Measurements from ENCODE around the gene EPSTI1. TPM values are rescaled to one million over a fixed set of nuclear protein-coding genes. Genes with fewer than 3 reads are reported as not detected.

Gene EPSTI1
- total and polyA plus RNA-seq, 7 donors = 0.82 to 2.6 (median 1.4) TPM

DNA sequence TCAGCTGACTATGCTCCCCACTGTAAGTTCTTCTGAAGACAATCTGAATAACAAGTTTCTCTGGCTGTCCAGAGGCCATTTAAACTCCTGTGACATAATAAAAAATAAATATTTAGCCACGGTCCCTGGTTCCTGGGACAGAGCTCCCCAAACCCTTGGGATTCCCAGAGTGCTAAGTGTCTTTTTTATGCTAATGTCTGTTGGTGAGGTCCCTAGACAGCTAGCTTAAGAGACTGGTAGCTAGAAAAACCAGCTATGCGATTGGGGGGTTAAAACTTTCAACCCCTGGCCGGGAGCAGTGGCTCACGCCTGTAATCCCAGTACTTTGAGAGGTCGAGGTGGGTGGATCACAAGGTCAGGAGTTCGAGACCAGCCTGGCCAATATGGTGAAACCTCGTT, 5.9 kb downstream of the EPSTI1 start:
- no peaks in the 10 kb centered on the region for H3K27me3 ChIP-seq (ENCODE audit: insufficient read depth in 3 of 3, low read length in 2 of 3)
- TF ChIP-seq, protein P1, sequence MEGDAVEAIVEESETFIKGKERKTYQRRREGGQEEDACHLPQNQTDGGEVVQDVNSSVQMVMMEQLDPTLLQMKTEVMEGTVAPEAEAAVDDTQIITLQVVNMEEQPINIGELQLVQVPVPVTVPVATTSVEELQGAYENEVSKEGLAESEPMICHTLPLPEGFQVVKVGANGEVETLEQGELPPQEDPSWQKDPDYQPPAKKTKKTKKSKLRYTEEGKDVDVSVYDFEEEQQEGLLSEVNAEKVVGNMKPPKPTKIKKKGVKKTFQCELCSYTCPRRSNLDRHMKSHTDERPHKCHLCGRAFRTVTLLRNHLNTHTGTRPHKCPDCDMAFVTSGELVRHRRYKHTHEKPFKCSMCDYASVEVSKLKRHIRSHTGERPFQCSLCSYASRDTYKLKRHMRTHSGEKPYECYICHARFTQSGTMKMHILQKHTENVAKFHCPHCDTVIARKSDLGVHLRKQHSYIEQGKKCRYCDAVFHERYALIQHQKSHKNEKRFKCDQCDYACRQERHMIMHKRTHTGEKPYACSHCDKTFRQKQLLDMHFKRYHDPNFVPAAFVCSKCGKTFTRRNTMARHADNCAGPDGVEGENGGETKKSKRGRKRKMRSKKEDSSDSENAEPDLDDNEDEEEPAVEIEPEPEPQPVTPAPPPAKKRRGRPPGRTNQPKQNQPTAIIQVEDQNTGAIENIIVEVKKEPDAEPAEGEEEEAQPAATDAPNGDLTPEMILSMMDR (IDR thresholded peaks at IDR 0.05) = no peak
- H3K4me1 ChIP-seq = no peaks in the 10 kb centered on the region
- H3K9me3 ChIP-seq = no peaks in the 10 kb centered on the region
- DNase-seq (no peak), ATAC-seq (no peak)
- H3K27ac ChIP-seq = no peak overlapping the region
- WGBS, 3 donors = 60 to 66% (median 60%) methylated on average over 7 of the region's 7 CpGs
- intact Hi-C loops (cut with DNase I) = no loop called here
- no peak overlapping the region for H3K4me3 ChIP-seq
- H3K36me3 ChIP-seq (ENCODE audit: insufficient read depth in 1 of 2, low read depth in 1 of 2) = no peaks in the 10 kb centered on the region

DNA sequence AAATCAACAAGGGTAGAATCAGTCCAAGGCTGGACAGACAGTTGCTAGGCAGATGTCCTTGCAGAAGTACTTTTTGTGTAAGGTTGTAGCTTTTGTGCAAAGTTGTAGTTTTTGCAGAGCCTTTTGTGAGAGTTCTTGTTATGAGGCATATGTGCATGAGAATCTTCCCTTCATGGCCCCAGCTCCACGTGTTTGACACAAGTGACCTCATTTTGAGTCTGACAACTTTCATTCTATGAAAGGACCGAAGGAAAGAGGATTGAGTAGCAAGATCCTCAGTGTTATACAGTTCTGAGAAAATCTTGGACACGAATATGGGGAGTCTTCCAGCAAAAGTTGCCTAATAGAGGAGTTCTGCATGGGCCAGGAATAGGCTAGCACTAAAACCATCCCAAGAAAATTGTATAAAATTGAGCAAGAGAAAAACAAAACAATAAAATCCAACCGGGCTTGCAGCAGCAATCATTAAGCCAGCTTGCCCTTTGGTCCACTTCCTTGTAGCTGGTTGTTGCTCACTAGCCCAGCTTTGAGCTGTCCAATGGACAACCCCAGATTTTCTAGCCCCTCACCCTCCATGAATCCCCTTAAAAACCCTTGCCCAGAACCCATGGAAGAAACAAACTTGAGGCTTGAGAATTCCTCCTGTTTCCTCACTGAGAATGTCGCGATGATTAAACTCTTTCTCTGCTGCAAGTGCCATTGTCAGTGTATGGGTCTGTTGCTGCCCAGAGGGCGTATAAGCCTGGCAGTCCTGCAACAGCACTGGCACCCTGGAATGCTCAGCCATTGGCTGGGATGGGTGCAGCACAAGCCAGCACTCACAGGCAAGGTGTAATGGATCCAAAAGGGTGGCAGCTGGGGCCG, 6.5 kb downstream of the EPSTI1 start:
- Histone ChIP-seq H3K27me3 (ENCODE audit: insufficient read depth in 3 of 3, low read length in 2 of 3) (no peaks in the 10 kb centered on the region), H3K4me1 (no peaks in the 10 kb centered on the region), H3K9me3 (no peaks in the 10 kb centered on the region), H3K36me3 (ENCODE audit: insufficient read depth in 1 of 2, low read depth in 1 of 2) (no peaks in the 10 kb centered on the region), H3K27ac (no peak overlapping the region), H3K4me3 (no peak overlapping the region)
- intact Hi-C loops (cut with DNase I) = no loop called here
- 32 to 48% (median 34%) methylated on average over 8 of the region's 8 CpGs for WGBS, 3 donors
- DNase-seq = no peak
- peak; percentile 48 to 82 (median 59) for ATAC-seq
- TF ChIP-seq, protein P1 (IDR thresholded peaks at IDR 0.05) = no peak

GRCh38 chr13:42984691-42985090, 7.3 kb downstream of the EPSTI1 start:
- Histone ChIP-seq H3K4me3 (no peak overlapping the region), H3K27ac (no peak overlapping the region), H3K27me3 (ENCODE audit: insufficient read depth in 3 of 3, low read length in 2 of 3) (no peaks in the 10 kb centered on the region), H3K36me3 (ENCODE audit: insufficient read depth in 1 of 2, low read depth in 1 of 2) (no peaks in the 10 kb centered on the region), H3K4me1 (no peaks in the 10 kb centered on the region), H3K9me3 (no peaks in the 10 kb centered on the region)
- ATAC-seq (no peak), DNase-seq (no peak)
- WGBS, 3 donors = 67 to 75% (median 69%) methylated on average over 1 of the region's 1 CpG
- intact Hi-C loops (cut with DNase I) = no loop called here
- TF ChIP-seq, protein P1 (IDR thresholded peaks at IDR 0.05) = no peak

- Histone ChIP-seq H3K36me3 (ENCODE audit: insufficient read depth in 1 of 2, low read depth in 1 of 2) (no peaks in the 10 kb centered on the region), H3K27me3 (ENCODE audit: insufficient read depth in 3 of 3, low read length in 2 of 3) (no peaks in the 10 kb centered on the region), H3K4me1 (no peaks in the 10 kb centered on the region), H3K9me3 (no peaks in the 10 kb centered on the region), H3K4me3 (no peak overlapping the region), H3K27ac (no peak overlapping the region)
- intact Hi-C loops (cut with DNase I) = no loop called here
- DNase-seq = no peak
- no peak for ATAC-seq
- TF ChIP-seq, protein P1 (IDR thresholded peaks at IDR 0.05) = no peak
Observed at GRCh38 chr13:42984026-42984425, 8.0 kb downstream of the EPSTI1 start.

DNA sequence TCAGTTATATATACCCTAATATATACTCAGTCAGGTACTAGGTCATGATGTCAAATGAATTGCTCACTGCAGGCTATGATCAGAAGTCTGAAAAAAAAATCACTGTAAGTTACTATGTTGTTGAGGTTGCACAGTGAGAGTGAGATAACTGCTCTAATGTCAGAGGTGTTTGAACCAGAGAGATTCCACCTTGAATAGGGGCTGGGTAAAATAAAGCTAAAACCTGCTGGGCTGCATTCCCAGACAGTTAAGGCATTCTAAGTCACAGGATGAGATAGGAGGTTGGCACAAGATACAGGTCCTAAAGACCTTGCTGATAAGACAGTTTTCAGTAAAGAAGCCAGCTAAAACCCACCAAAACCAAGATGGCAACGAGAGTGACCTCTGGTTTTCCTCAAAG, 10.2 kb downstream of the EPSTI1 start:
- WGBS, 3 donors = 85 to 93% (median 90%) methylated on average over 1 of the region's 1 CpG
- H3K4me3 ChIP-seq = no peak overlapping the region
- no peaks in the 10 kb centered on the region for H3K36me3 ChIP-seq (ENCODE audit: insufficient read depth in 1 of 2, low read depth in 1 of 2)
- TF ChIP-seq, protein P1 (IDR thresholded peaks at IDR 0.05) = no peak
- H3K27ac ChIP-seq = no peak overlapping the region
- intact Hi-C loops (cut with DNase I) = no loop called here
- no peak for DNase-seq
- no peaks in the 10 kb centered on the region for H3K4me1 ChIP-seq
- no peaks in the 10 kb centered on the region for H3K9me3 ChIP-seq
- ATAC-seq = no peak
- no peaks in the 10 kb centered on the region for H3K27me3 ChIP-seq (ENCODE audit: insufficient read depth in 3 of 3, low read length in 2 of 3)

All from psoas muscle (tissue), 8 donors.